ENCODE measurements around the gene ASTN2.

The ASTN2 gene

GRCh38 chr9:117029341-117029740 is 385.5 kb downstream of the ASTN2 start:
- in situ Hi-C loops (cut with HindIII; ENCODE audit: low sequenced_read_pairs) = no loop called here

GRCh38 chr9:117028103-117028858 is 386.6 kb downstream of the ASTN2 start:
- in situ Hi-C loops (cut with HindIII; ENCODE audit: low sequenced_read_pairs) = no loop called here

- in situ Hi-C loops (cut with HindIII; ENCODE audit: low sequenced_read_pairs) = no loop called here
Observed at GRCh38 chr9:117021906-117022305, 393.0 kb downstream of the ASTN2 start.

- in situ Hi-C loops (cut with HindIII; ENCODE audit: low sequenced_read_pairs) = no loop called here
Observed at GRCh38 chr9:117018966-117019617, 395.8 kb downstream of the ASTN2 start.

GRCh38 chr9:117017414-117017985 is 397.4 kb downstream of the ASTN2 start:
- in situ Hi-C loops (cut with HindIII; ENCODE audit: low sequenced_read_pairs) = no loop called here

- in situ Hi-C loops (cut with HindIII; ENCODE audit: low sequenced_read_pairs) = no loop called here
Observed at GRCh38 chr9:117014061-117014460, 400.8 kb downstream of the ASTN2 start.

- in situ Hi-C loops (cut with HindIII; ENCODE audit: low sequenced_read_pairs) = no loop called here
Observed at GRCh38 chr9:117013440-117013995, 401.3 kb downstream of the ASTN2 start.

GRCh38 chr9:117010061-117010460 is 404.8 kb downstream of the ASTN2 start:
- in situ Hi-C loops (cut with HindIII; ENCODE audit: low sequenced_read_pairs) = no loop called here

GRCh38 chr9:117008876-117009275 is 406.0 kb downstream of the ASTN2 start:
- in situ Hi-C loops (cut with HindIII; ENCODE audit: low sequenced_read_pairs) = no loop called here

GRCh38 chr9:117008461-117008860 is 406.4 kb downstream of the ASTN2 start:
- in situ Hi-C loops (cut with HindIII; ENCODE audit: low sequenced_read_pairs) = no loop called here

- in situ Hi-C loops (cut with HindIII; ENCODE audit: low sequenced_read_pairs) = no loop called here
Observed at GRCh38 chr9:117002686-117003085, 412.2 kb downstream of the ASTN2 start.

- in situ Hi-C loops (cut with HindIII; ENCODE audit: low sequenced_read_pairs) = no loop called here
Observed at GRCh38 chr9:117000834-117001233, 414.0 kb downstream of the ASTN2 start.

GRCh38 chr9:117000196-117000723 is 414.6 kb downstream of the ASTN2 start:
- in situ Hi-C loops (cut with HindIII; ENCODE audit: low sequenced_read_pairs) = no loop called here

- in situ Hi-C loops (cut with HindIII; ENCODE audit: low sequenced_read_pairs) = no loop called here
Observed at GRCh38 chr9:116998305-116998704, 416.6 kb downstream of the ASTN2 start.

GRCh38 chr9:116992865-116993264 is 422.0 kb downstream of the ASTN2 start:
- in situ Hi-C loops (cut with HindIII; ENCODE audit: low sequenced_read_pairs) = no loop called here

- in situ Hi-C loops (cut with HindIII; ENCODE audit: low sequenced_read_pairs) = no loop called here
Observed at GRCh38 chr9:116991051-116991450, 423.8 kb downstream of the ASTN2 start.

GRCh38 chr9:116990592-116990991 is 424.3 kb downstream of the ASTN2 start:
- in situ Hi-C loops (cut with HindIII; ENCODE audit: low sequenced_read_pairs) = no loop called here

- in situ Hi-C loops (cut with HindIII; ENCODE audit: low sequenced_read_pairs) = no loop called here
Observed at GRCh38 chr9:116987721-116988485, 427.0 kb downstream of the ASTN2 start.

- in situ Hi-C loops (cut with HindIII; ENCODE audit: low sequenced_read_pairs) = no loop called here
Observed at GRCh38 chr9:116986015-116986414, 428.8 kb downstream of the ASTN2 start.

- in situ Hi-C loops (cut with HindIII; ENCODE audit: low sequenced_read_pairs) = no loop called here
Observed at GRCh38 chr9:116985596-116985995, 429.3 kb downstream of the ASTN2 start.

- in situ Hi-C loops (cut with HindIII; ENCODE audit: low sequenced_read_pairs) = no loop called here
Observed at GRCh38 chr9:116984111-116984510, 430.7 kb downstream of the ASTN2 start.

All from endothelial cell of hepatic sinusoid (primary cell).